NCI-H187 (cell line): ENCODE results near the gene WDR91.

Experiments used
- DNase-seq, 2 experiments: peaks; one replicate each; lab custom pipeline; 2025; lab: John Stamatoyannopoulos, UW

Gene WDR91

GRCh38 chr7:135160858-135161653, 50.3 kb downstream of the WDR91 start:
- DNase-seq, result no peak

- DNase-seq, result no peak
These were observed 51.0 kb downstream of the WDR91 start for GRCh38 chr7:135160098-135160857.

GRCh38 chr7:135159359-135160085, 51.8 kb downstream of the WDR91 start:
- DNase-seq, result no peak

- DNase-seq, result no peak
These were observed 52.5 kb downstream of the WDR91 start for GRCh38 chr7:135158874-135159273.

- DNase-seq, result no peak
These were observed 53.1 kb downstream of the WDR91 start for GRCh38 chr7:135158141-135158655.

GRCh38 chr7:135156290-135156689, 55.0 kb downstream of the WDR91 start:
- no peak for DNase-seq

- DNase-seq, result no peak
These were observed 56.6 kb downstream of the WDR91 start for GRCh38 chr7:135154734-135155133.

GRCh38 chr7:135152442-135152841, 58.9 kb downstream of the WDR91 start:
- DNase-seq, result no peak

GRCh38 chr7:135151533-135151932, 59.8 kb downstream of the WDR91 start:
- DNase-seq, result no peak

- no peak for DNase-seq
These were observed 60.2 kb downstream of the WDR91 start for GRCh38 chr7:135151132-135151531.

- no peak for DNase-seq
These were observed 61.1 kb downstream of the WDR91 start for GRCh38 chr7:135150072-135150782.

- no peak for DNase-seq
These were observed 63.2 kb downstream of the WDR91 start, which contains the start of gene TMEM140 for GRCh38 chr7:135147899-135148721. TSS of gene TMEM140 (plus strand) at chr7:135148072. CDS start at chr7:135164442, 16,370 bp downstream.

GRCh38 chr7:135147341-135147898, 63.9 kb downstream of the WDR91 start:
- no peak for DNase-seq

- DNase-seq, result no peak
These were observed 67.2 kb downstream of the WDR91 start for GRCh38 chr7:135143885-135144668.
